NCI-H2227 (cell line): ENCODE results near the gene REC114.

Experiments
- DNase-seq: peaks from one replicate; lab custom pipeline; 2025; ENCODE audit not compliant: unreplicated experiment; lab: John Stamatoyannopoulos, UW

The REC114 gene

GRCh38 chr15:73602992-73603391, 160.0 kb downstream of the REC114 start:
- DNase-seq, result no peak

- no peak for DNase-seq
These were observed 161.5 kb downstream of the REC114 start for GRCh38 chr15:73604477-73604876.

- peak; percentile 15 for DNase-seq
These were observed 162.9 kb downstream of the REC114 start for GRCh38 chr15:73605759-73606436.

- no peak for DNase-seq
These were observed 164.4 kb downstream of the REC114 start for GRCh38 chr15:73607405-73607804.

GRCh38 chr15:73607843-73608242, 164.9 kb downstream of the REC114 start:
- DNase-seq, result no peak

GRCh38 chr15:73608475-73608874, 165.5 kb downstream of the REC114 start:
- no peak for DNase-seq

- DNase-seq, result no peak
These were observed 166.0 kb downstream of the REC114 start for GRCh38 chr15:73608941-73609340.
